GM23248 (cell line): ENCODE measurements around the gene ARL14EP. TPM values are rescaled to one million over a fixed set of nuclear protein-coding genes. Genes with fewer than 3 reads are reported as not detected.

Source experiments
- DNase-seq: peaks from one replicate; pipeline ENCODE4 v3.0.0-alpha.2; 2015
- H2AFZ ChIP-seq: fragments of 200-600 bp; sonication (generic); 2 replicates; pipeline ENCODE4 v1.6.1; 2016; ENCODE audit warnings: antibody characterized with exemption
- H3F3A ChIP-seq: fragments of 200-600 bp; sonication (generic); 2 replicates; pipeline ENCODE4 v1.6.1; 2016; ENCODE audit warnings: mild to moderate bottlenecking, antibody characterized with exemption, mixed run types; ENCODE audit not compliant: insufficient read depth
- H3K27ac ChIP-seq: fragments of 200-600 bp; sonication (generic); 2 replicates; pipeline ENCODE4 v1.5.1; 2016; ENCODE audit warnings: mild to moderate bottlenecking
- H3K27me3 ChIP-seq: fragments of 200-600 bp; sonication (generic); replicated peaks from 2 replicates; pipeline ENCODE4 v1.6.1; 2016; ENCODE audit warnings: mild to moderate bottlenecking; ENCODE audit not compliant: insufficient read depth
- H3K36me3 ChIP-seq: fragments of 200-600 bp; sonication (generic); 2 replicates; pipeline ENCODE4 v1.6.1; 2016; ENCODE audit warnings: low read depth, mild to moderate bottlenecking
- H3K4me1 ChIP-seq: fragments of 200-600 bp; sonication (generic); 2 replicates; pipeline ENCODE4 v1.6.1; 2016; ENCODE audit warnings: mild to moderate bottlenecking; ENCODE audit not compliant: insufficient read depth
- H3K4me2 ChIP-seq: fragments of 200-600 bp; sonication (generic); one replicate; pipeline ENCODE4 v1.6.1; 2016; ENCODE audit warnings: mild to moderate bottlenecking; ENCODE audit not compliant: unreplicated experiment
- H3K4me3 ChIP-seq: fragments of 200-600 bp; sonication (generic); 2 replicates; pipeline ENCODE4 v1.5.1; 2016; ENCODE audit warnings: mild to moderate bottlenecking
- H3K79me2 ChIP-seq: fragments of 200-600 bp; sonication (generic); 2 replicates; pipeline ENCODE4 v1.6.1; 2016; ENCODE audit warnings: mild to moderate bottlenecking; ENCODE audit not compliant: insufficient read depth
- H3K9ac ChIP-seq: fragments of 200-600 bp; sonication (generic); 2 replicates; pipeline ENCODE4 v1.6.1; 2016; ENCODE audit warnings: mild to moderate bottlenecking
- H3K9me2 ChIP-seq: fragments of 200-600 bp; sonication (generic); 2 replicates; pipeline ENCODE4 v1.6.1; 2016; ENCODE audit warnings: mixed run types, mild to moderate bottlenecking, moderate library complexity; ENCODE audit not compliant: insufficient read depth
- H3K9me3 ChIP-seq: fragments of 200-600 bp; sonication (generic); one replicate; pipeline ENCODE4 v1.6.1; 2017; ENCODE audit warnings: low read depth
- H4K20me1 ChIP-seq: fragments of 200-600 bp; sonication (generic); 2 replicates; pipeline ENCODE4 v1.6.0; 2016; ENCODE audit not compliant: insufficient read depth
- EZH2 ChIP-seq: fragments of 200-600 bp; sonication (generic); IDR thresholded peaks from 2 replicates; pipeline ENCODE4 v1.6.1; 2018; ENCODE audit warnings: antibody characterized with exemption, mild to moderate bottlenecking; ENCODE audit not compliant: insufficient read depth, poor library complexity, severe bottlenecking
- EZH2phosphoT487 ChIP-seq: fragments of 200-600 bp; sonication (generic); IDR thresholded peaks from 2 replicates; pipeline ENCODE4 v1.6.1; 2018; ENCODE audit warnings: antibody characterized with exemption, moderate library complexity, mild to moderate bottlenecking, low read depth; ENCODE audit not compliant: insufficient read depth
- WGBS, 2 experiments: methylation state at CpG; one replicate each; pipeline ENCODE4 v1.1.6; 2015 to 2017; ENCODE audit warnings: low lambda C conversion rate in 2 of 2, low coverage in 1 of 2; ENCODE audit errors: missing lambda C conversion rate in 2 of 2; 5-methylcytosine and 5-hydroxymethylcytosine counted together
- in situ Hi-C: fragments of 300-500 bp; cut with MboI; formaldehyde crosslinking; loops from 2 replicates; pipeline ENCODE4 v1.15.0; 2020
- polyA plus RNA-seq: library from polyadenylated mRNA; unstranded; fragments of >200 nt; fragmentation: Nextera tagmentation; extraction: Ambion mirVana; gene quantifications from 2 replicates; pipeline ENCODE4 v1.2.1, GENCODE V29; 2016
- total RNA-seq: library from RNA; depleted of rRNA; stranded (reverse); fragments of >200 nt; shearing (Covaris generic); gene quantifications from 2 replicates; pipeline ENCODE4 v1.2.3, GENCODE V29; 2014; rRNA removed

The ARL14EP gene
- total RNA-seq, result 24.3 and 30.2 TPM in 2 replicates
- 33.9 and 34.4 TPM in 2 replicates for polyA plus RNA-seq

- peak within 1 kb of the TSS; percentile 99 for H3K4me3 ChIP-seq
- in situ Hi-C loops, result loop anchor here (25.0 kb wide), 1 partner anchor 886 kb away; no protein-coding TSS in a partner anchor
- peak; percentile 97 for DNase-seq
- H3K27me3 ChIP-seq, result no peaks in the 10 kb centered on the region
- peak within 1 kb of the TSS; percentile 98 for H2AFZ ChIP-seq
- WGBS, 2 experiments, result 1% methylated on average over 40 to 51 of the region's 51 CpGs
- H4K20me1 ChIP-seq, result no peaks in the 10 kb centered on the region
- H3K27ac ChIP-seq, result peak within 1 kb of the TSS; percentile 71
- H3K9me2 ChIP-seq, result no peaks in the 10 kb centered on the region
- TF ChIP-seq EZH2, result no peak
- no peak for TF ChIP-seq EZH2phosphoT487
- H3K36me3 ChIP-seq, result no peaks in the 10 kb centered on the region
- H3K79me2 ChIP-seq, result peaks cover 51% of the 10 kb centered on the region
- peaks cover 33% of the 10 kb centered on the region for H3K4me1 ChIP-seq
- peak within 1 kb of the TSS; percentile 98 for H3K4me2 ChIP-seq
- H3K9me3 ChIP-seq, result no peaks in the 10 kb centered on the region
- peak within 1 kb of the TSS; percentile 93 for H3K9ac ChIP-seq
- H3F3A ChIP-seq, result peaks cover 13% of the 10 kb centered on the region; the same call in 1 of the 2 replicates
Observed at GRCh38 chr11:30322826-30323710, at the start of gene ARL14EP. ARL14EP (plus strand) TSS chr11:30323104; CDS start chr11:30330949, 7,845 bp downstream.

GRCh38 chr11:30277176-30277575 is 45.7 kb upstream of the ARL14EP start:
- no peak overlapping the region for H3K4me3 ChIP-seq
- in situ Hi-C loops, result no loop called here
- no peak overlapping the region for H3K27ac ChIP-seq
- no peaks in the 10 kb centered on the region for H3K79me2 ChIP-seq
- no peaks in the 10 kb centered on the region for H4K20me1 ChIP-seq
- H3K9me3 ChIP-seq, result no peaks in the 10 kb centered on the region
- no peak for DNase-seq
- TF ChIP-seq EZH2, result no peak
- no peak for TF ChIP-seq EZH2phosphoT487
- no peak overlapping the region for H3K4me2 ChIP-seq
- no peaks in the 10 kb centered on the region for H3F3A ChIP-seq
- no peak overlapping the region for H3K9ac ChIP-seq
- no peaks in the 10 kb centered on the region for H3K4me1 ChIP-seq
- H3K27me3 ChIP-seq, result no peaks in the 10 kb centered on the region
- no peaks in the 10 kb centered on the region for H3K36me3 ChIP-seq
- no peak overlapping the region for H2AFZ ChIP-seq
- H3K9me2 ChIP-seq, result no peaks in the 10 kb centered on the region

- H4K20me1 ChIP-seq, result no peaks in the 10 kb centered on the region
- H3K4me2 ChIP-seq, result no peak overlapping the region
- TF ChIP-seq EZH2phosphoT487 (no peak), EZH2 (no peak)
- 25 to 38% methylated on average over 2 of the region's 2 CpGs for WGBS, 2 experiments
- DNase-seq, result no peak
- H3K4me3 ChIP-seq, result no peak overlapping the region
- H3K27me3 ChIP-seq, result no peaks in the 10 kb centered on the region
- no peaks in the 10 kb centered on the region for H3K79me2 ChIP-seq
- no peak overlapping the region for H2AFZ ChIP-seq
- H3F3A ChIP-seq, result no peaks in the 10 kb centered on the region
- H3K4me1 ChIP-seq, result no peaks in the 10 kb centered on the region
- H3K27ac ChIP-seq, result no peak overlapping the region
- in situ Hi-C loops, result no loop called here
- no peaks in the 10 kb centered on the region for H3K9me3 ChIP-seq
- no peaks in the 10 kb centered on the region for H3K36me3 ChIP-seq
- H3K9ac ChIP-seq, result no peak overlapping the region
- no peaks in the 10 kb centered on the region for H3K9me2 ChIP-seq
Observed at GRCh38 chr11:30279796-30280195, 43.1 kb upstream of the ARL14EP start.

- H3K4me2 ChIP-seq, result no peak overlapping the region
- H2AFZ ChIP-seq, result no peak overlapping the region
- H3K4me1 ChIP-seq, result no peaks in the 10 kb centered on the region
- no peaks in the 10 kb centered on the region for H3K36me3 ChIP-seq
- WGBS, 2 experiments, result 19 to 28% methylated on average over 7 of the region's 7 CpGs
- H3K79me2 ChIP-seq, result no peaks in the 10 kb centered on the region
- in situ Hi-C loops, result no loop called here
- no peak overlapping the region for H3K27ac ChIP-seq
- no peak for DNase-seq
- no peaks in the 10 kb centered on the region for H3K9me2 ChIP-seq
- no peaks in the 10 kb centered on the region for H4K20me1 ChIP-seq
- no peak overlapping the region for H3K9ac ChIP-seq
- no peaks in the 10 kb centered on the region for H3K27me3 ChIP-seq
- H3K4me3 ChIP-seq, result no peak overlapping the region
- no peaks in the 10 kb centered on the region for H3F3A ChIP-seq
- H3K9me3 ChIP-seq, result no peaks in the 10 kb centered on the region
- TF ChIP-seq EZH2phosphoT487 (no peak), EZH2 (no peak)
Observed at GRCh38 chr11:30281476-30282288, 41.2 kb upstream of the ARL14EP start.
